GM19193 (cell line): Measurements from ENCODE around the gene GGCX.
A peak's percentile ranks its signal among the peaks of the same experiment; 100 is the strongest.

Source experiments
- POLR2A ChIP-seq: IDR thresholded peaks from 4 replicates; pipeline ENCODE4 v1.6.1; 2011; ENCODE audit not compliant: insufficient read depth, insufficient read length; ENCODE audit errors: extremely low read depth

Gene GGCX

DNA sequence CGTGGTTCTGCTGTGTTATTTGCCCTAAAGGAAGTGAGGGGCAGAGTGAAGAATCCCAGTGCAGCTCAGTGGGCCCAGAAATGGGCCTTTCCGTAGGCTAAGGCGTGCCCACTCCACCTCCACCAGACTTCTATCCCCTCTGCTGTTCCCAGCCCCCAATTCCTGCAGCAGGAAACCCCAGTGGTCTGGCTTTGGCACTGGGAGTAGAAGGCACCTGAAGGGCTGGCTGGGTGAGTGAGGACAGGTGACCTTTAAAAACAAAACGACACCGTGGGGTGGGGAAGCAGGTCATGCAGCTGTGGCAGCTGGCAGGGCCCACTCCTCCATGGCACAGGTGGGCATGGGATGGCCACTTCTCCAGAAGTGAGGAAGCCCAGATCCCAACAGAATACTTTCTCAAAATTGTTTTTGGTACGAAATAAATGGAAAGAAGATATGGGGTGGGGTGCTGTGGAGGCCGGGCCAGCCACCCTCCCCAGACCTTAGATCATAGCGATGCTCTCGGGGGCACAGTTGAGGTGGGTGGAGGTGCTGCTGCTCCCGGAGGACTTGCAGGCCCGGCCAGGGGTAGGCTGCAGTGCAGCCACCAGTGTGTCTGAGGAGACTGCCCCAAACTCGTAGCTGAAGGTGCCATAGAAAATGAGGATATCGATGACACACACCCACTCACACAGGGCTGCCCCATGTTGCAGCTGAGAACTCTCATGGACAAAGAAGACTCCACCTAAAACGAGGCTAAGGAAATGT lies 37.5 kb upstream of the GGCX start:
- no peak for TF ChIP-seq POLR2A

DNA sequence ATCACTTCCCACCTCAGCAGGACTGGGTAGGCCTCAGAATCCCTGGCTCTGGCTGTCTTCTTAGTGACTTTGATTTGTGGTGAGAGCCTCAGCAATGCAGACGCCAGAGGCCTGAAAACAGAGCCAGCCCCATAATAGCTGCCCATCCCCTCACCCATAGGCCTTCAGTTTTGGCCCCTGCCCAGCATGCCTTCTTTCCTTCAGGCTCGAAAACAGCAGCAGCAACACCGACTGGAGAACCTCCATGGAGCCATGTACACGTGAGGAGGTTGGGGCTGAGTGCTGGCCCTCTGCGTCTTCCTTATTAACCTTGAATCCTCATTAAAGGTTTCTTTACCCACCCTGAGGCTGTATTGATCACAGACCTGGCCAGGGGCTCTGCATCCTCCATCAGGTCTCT lies 35.9 kb upstream of the GGCX start:
- TF ChIP-seq POLR2A: no peak

DNA sequence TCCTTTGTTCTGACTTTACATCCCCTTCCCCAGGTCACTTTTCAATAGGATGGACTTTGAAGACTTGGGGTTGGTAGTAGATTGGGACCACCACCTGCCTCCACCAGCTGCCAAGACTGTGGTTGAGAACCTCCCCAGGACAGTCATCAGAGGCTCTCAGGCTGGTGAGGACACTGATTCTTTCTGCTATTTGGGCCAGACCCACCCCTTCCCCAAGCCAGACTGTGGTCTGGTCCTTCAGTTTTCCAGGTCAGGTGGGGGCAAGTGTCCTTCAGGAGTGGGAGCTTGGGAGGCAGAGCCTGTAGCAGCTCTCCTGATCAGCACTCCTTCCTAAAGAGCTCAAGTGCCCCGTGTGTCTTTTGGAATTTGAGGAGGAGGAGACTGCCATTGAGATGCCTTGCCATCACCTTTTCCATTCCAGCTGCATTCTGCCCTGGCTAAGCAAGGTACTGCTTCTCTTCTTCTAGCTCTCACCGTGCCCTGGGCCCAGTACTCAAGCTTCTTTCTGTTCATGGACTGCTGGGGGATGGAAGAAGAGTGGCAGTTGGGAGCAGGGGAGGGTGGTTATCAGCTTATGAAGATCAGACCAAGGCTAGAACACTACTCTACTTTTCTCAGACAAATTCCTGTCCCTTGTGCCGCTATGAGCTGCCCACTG lies 35.3 kb upstream of the GGCX start:
- TF ChIP-seq POLR2A: no peak

DNA sequence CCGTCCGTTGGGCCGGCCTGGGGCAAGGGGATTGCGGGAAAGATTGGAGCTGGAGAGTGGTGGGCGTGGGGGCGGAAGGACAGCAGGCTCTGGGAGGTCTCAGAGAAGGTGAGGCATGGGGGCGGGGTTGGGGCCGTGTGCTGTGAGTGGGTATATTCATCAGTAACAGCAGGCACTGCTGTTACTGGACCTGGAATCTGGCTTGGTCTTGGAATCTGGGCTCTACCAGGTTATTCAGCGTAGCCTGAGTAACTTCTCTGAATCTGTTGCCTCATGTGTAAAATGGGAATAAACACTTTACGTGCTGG lies 34.7 kb upstream of the GGCX start:
- TF ChIP-seq POLR2A: no peak

DNA sequence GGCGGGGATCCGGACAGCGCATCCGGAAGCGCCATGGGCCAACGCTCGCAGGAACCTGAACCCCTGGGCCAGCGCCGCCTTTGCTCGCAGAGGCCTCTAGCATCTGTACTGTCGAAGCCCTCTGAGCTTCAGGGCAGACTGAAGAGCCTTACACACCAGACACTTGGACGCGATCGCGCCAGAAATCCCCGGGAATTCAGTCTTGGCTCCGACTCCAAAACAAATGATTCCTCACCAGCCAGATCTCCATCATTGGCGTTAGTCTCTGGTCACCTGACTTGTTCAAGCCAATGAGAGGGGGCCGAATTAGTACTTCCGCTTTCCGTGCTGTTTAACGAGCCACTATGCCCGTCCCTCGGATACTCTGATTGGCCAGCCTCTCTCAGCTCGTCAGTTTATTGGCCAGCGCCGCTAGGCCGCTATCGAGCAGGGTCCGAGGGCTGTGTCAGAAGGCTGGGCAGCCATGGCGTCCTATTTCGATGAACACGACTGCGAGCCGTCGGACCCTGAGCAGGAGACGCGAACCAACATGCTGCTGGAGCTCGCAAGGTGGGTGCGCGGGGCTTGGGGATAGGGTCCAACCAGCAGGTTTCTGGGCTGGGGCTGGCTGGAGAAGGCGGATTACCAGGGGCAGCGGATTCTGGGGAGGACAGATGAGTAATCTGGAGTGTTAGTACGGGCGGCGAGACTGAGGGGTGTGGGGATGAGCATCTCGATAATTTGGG lies 34.2 kb upstream of the GGCX start, which contains the start of gene RNF181:
Gene RNF181, plus strand, starts transcription at position 445 of the 725 bp plus-strand sequence. Its CDS starts 19 bp downstream, at position 464.
- TF ChIP-seq POLR2A: peak; percentile 93

DNA sequence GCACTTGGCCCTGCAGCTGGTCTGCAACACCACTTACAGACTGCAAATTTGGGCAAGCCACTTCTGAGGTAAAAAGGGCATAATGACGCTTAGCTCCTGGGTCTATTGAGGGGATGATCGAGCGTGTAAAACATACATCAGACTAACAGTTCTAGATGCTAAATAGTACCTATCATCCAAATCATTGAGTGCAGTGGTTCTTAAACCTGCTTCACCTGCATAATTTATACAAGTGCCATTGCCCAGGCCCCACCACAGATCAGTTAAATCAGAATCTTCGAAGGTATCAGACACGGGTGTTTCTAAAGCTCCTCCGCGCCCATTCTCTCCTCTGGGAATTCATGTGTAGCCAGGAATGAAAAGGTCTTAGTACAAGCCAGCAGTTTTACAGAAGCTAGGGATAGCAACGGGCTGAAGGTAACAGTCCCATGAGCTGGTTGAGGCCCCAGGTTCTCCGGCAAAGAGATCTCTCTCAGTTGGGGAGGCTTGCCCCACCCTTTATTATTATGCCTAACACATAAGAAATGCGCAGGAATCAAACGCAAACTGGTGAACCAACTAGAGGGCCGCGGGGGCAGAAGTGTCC lies 33.5 kb upstream of the GGCX start:
- TF ChIP-seq POLR2A: no peak

DNA sequence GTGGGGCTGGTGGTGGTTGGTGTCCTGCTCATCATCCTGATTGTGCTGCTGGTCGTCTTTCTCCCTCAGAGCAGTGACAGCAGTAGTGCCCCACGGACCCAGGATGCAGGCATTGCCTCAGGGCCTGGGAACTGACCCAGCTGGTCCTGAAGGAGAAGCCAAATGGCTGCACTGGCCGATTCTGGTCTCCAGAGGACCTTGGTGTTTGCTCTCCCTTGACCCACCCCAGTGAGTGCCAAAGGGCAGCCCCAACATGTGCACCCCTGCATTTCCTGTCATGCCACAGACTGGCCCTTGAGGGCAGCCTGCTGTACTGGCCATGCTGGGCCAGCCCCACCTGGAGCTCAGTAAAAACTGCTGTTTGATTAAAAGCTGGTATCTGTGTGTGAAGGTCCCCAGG lies 31.7 kb upstream of the GGCX start:
- no peak for TF ChIP-seq POLR2A

DNA sequence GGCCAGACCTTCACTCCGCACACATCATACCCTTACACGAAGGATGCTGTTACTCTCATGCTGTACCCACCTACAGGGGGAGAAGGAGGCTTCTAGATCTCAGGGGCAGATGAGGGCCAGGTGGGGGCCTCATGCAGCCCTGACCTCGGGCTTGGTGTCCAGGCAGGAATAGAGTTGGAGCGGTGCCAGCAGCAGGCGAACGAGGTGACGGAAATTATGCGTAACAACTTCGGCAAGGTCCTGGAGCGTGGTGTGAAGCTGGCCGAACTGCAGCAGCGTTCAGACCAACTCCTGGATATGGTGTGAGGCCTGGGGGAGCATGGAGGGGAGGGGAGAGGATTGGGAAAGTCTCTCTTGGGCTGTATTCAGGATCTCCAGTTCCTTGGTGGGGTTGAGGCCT lies 30.3 kb upstream of the GGCX start:
- no peak for TF ChIP-seq POLR2A

DNA sequence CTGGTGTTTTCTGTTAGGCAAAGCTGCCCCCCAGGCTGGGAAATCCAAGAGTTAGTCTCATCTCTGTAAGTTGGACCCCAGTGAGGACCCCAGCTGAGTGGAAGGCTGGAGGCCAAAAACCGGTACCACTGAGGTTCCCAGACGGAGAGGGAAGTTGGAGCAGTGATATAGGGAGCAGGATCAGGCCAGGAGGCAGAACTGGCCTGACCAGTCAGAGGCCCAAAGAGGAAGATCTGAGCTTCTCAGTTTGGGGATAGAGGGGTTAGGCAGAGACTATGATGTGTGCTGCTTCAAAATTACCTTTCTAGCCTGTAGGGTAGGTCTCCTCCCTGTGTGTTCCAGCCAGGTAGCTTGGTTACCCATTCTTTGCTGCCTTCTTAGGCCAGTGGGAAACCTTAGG lies 29.7 kb upstream of the GGCX start:
- TF ChIP-seq POLR2A: no peak

DNA sequence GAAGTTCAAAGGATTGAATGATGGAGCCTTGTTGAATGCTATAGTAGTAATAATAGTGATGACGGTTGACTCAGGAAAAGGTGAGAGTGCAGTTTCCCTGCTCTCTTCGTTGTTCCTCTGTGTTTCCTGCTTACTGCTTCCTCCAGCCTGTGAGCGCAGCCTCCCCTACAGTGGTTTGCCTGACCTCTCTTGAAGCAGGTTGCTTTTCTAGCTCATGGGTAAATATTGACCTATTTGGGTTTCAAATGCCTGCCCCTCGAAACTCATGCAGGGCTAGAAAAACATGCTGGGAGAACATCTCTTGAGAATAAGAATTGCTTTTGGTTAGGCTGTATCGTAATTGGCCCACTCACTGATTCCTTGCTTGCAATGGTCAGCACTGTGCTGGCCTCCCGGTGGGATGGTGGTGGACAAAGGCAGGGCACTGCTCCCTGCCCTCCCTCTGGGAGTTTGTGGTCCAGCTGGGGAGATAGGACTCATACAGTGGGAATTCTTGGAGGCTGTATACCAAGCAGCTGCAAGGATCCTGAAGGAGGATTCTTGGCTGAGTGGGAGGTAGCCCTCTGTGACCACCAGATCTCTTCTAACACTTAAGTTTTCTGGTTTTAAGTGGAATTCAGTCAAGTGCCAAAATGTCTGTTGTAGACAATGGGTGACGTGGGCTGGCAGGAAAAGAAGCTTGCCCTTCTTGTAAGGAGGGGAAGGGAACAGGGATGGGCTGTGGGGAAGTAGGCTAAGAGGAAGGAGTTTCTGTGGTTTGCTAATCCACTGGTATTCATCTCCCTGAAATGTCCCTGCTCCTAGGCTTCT lies 28.9 kb upstream of the GGCX start:
- no peak for TF ChIP-seq POLR2A

DNA sequence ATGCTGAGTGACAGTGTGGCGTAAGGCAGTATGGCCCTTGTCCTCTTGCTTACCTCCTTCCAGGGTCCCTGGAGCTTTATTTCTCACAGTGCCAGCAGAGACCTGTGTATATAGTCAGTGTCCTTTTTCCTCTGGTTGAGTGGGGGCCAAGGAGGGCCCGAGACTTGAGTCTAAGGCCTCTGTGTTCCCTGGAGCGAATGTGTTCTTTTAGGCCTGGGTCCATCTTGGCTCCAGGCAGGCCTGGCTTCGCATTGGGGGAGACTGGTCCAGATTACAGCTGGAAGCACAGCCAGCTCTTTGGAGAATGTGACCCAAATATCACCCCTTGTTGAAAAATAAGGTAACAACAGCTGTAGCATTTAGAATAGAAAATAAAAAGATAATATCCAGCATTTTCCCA lies 27.9 kb upstream of the GGCX start:
- TF ChIP-seq POLR2A: no peak

DNA sequence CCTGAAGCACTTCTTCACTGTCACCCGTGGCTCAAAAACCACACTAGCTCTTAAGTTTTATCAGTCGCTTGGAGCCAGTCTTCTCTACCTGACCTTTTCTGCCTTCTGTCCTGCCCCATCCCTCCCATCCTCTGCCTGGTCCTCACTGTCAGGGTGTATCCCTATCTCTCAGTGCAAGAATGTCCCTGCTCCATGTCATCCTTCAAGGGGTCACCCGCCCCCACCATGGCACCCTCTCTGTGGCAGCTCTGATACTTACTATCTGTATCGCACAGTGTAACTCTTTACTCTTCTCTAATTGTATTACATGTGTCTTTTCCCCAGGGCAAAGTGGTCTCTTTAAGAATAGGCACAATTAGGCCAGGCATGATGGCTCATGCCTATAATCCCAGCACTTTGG lies 27.4 kb upstream of the GGCX start:
- TF ChIP-seq POLR2A: no peak

DNA sequence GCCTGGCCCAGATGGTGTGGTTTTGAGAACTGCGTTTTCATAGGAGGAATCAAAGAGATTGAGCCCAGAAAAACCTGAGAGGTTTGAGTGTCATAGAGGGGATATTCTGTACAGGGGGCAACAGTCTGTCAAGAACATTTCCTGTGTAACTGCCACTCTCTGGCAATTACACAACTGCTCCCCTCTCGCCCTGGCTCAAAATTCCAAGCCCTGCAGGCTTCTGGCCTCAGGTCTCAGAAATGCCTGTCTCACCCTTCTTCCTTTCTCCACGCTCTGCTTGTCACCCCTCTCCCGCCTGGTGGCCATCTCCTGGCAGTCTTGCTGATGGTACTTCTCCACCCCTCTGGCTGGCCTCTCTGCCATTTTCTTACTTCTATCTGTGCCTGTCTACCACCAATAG lies 26.9 kb upstream of the GGCX start:
- no peak for TF ChIP-seq POLR2A

DNA sequence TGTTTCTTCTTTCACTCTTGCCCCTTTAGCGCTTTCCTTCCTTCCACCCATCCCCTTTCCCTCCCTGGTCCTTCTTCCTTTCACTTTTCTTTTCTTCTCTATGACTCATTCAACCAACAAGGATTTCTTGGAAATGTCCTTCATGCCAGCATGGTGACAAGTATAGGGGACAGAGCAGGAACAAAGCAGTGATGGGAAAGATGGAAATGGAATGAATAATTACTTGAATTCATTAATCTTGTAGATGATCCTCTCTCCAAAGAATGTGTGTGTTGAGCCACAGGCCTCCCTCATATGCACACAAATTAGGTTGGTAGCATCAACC lies 24.4 kb upstream of the GGCX start:
- TF ChIP-seq POLR2A: no peak
